Measurements from ENCODE around the gene CEP78.

Gene CEP78

GRCh38 chr9:78326564-78326963 is 90.7 kb downstream of the CEP78 start:
- no peak for TF ChIP-seq CTCF (IDR thresholded peaks at IDR 0.05)
- H3K27ac Mint-ChIP-seq, result no peak overlapping the region
- no peaks in the 10 kb centered on the region for H3K4me1 Mint-ChIP-seq
- peaks cover 94% of the 10 kb centered on the region for H3K36me3 Mint-ChIP-seq (ENCODE audit: low read depth)
- no peak overlapping the region for H3K4me3 Mint-ChIP-seq
- no peaks in the 10 kb centered on the region for H3K27me3 Mint-ChIP-seq (ENCODE audit: low read depth, poor library complexity)
- no peak for DNase-seq
- peaks cover 9% of the 10 kb centered on the region for H3K9me3 Mint-ChIP-seq

Data from nephron progenitor cell (in vitro differentiated cells).